ENCODE measurements around the gene MCF2L2. TPM values are rescaled to one million over a fixed set of nuclear protein-coding genes. Genes with fewer than 3 reads are reported as not detected.
A peak's percentile ranks its signal among the peaks of the same experiment; 100 is the strongest.

MCF2L2 gene
- total and polyA plus RNA-seq, 2 experiments from 2014 or later = 6.7 to 14.6 TPM

- TF ChIP-seq CTCF (conservative IDR thresholded peaks at IDR 0.05; ENCODE audit: low read depth in 2 of 2) = no peak
- TF ChIP-seq JUNB (IDR thresholded peaks at IDR 0.05; ENCODE audit: unreplicated experiment) = no peak
- TF ChIP-seq ETS1 (IDR thresholded peaks at IDR 0.05) = no peak
Measured at GRCh38 chr3:183434992-183435391, 6.6 kb upstream of the MCF2L2 start (continued).

GRCh38 chr3:183434503-183434902 is 6.1 kb upstream of the MCF2L2 start:
- peak overlapping the region; percentile 53; the same call in 2 of the 3 replicates for H3K4me3 Mint-ChIP-seq
- H3K79me2 ChIP-seq (replicated peaks; ENCODE audit: insufficient read depth) = no peaks in the 10 kb centered on the region
- no peaks in the 10 kb centered on the region for H3K9me3 Mint-ChIP-seq
- ATAC-seq (no peak), DNase-seq (ENCODE audit: low spot score) (no peak)
- H3F3A ChIP-seq (replicated peaks; ENCODE audit: low read depth) = peaks cover 8% of the 10 kb centered on the region
- H3K27ac ChIP-seq (ENCODE audit: low read depth) = peak overlapping the region; percentile 15; the same call in 1 of the 2 replicates
- H3K27me3 ChIP-seq (ENCODE audit: insufficient read depth) = no peaks in the 10 kb centered on the region
- peak overlapping the region; percentile 74; the same call in 1 of the 2 replicates for H3K27ac Mint-ChIP-seq
- H3K4me2 ChIP-seq = peak overlapping the region; percentile 58
- no peaks in the 10 kb centered on the region for H3K9me2 ChIP-seq (ENCODE audit: insufficient read depth)
- H3K27me3 Mint-ChIP-seq (ENCODE audit: insufficient read depth, low read depth, poor library complexity) = peaks cover 20% of the 10 kb centered on the region
- H4K20me1 ChIP-seq (replicated peaks; ENCODE audit: insufficient read depth) = no peaks in the 10 kb centered on the region
- H3K36me3 Mint-ChIP-seq (ENCODE audit: low read depth) = no peaks in the 10 kb centered on the region
- H3K4me1 Mint-ChIP-seq = peaks cover 33% of the 10 kb centered on the region
- no peak overlapping the region for H2AFZ ChIP-seq
- peaks cover 30% of the 10 kb centered on the region for H3K4me1 ChIP-seq (ENCODE audit: insufficient read depth)
- peak overlapping the region; percentile 17; the same call in 1 of the 2 replicates for H3K4me3 ChIP-seq
- no peaks in the 10 kb centered on the region for H3K36me3 ChIP-seq (ENCODE audit: insufficient read depth)
- TF ChIP-seq EZH2 (IDR thresholded peaks at IDR 0.05; ENCODE audit: low read depth, unreplicated experiment) (no peak), CREB1 (CRISPR knock-in tag; IDR thresholded peaks at IDR 0.05; ENCODE audit: low read depth) (no peak), ZNF462 (CRISPR knock-in tag; IDR thresholded peaks at IDR 0.05) (no peak), POLR2AphosphoS5 (IDR thresholded peaks at IDR 0.05; ENCODE audit: low read depth) (no peak), JUNB (IDR thresholded peaks at IDR 0.05; ENCODE audit: unreplicated experiment) (no peak), REST (IDR thresholded peaks at IDR 0.05; ENCODE audit: unreplicated experiment) (no peak), ETS1 (IDR thresholded peaks at IDR 0.05) (no peak), NANOG (IDR thresholded peaks at IDR 0.05; ENCODE audit: borderline replicate concordance) (no peak), ZNF331 (CRISPR knock-in tag; IDR thresholded peaks at IDR 0.05; ENCODE audit: low read depth) (no peak), STAT1 (IDR thresholded peaks at IDR 0.05; ENCODE audit: unreplicated experiment) (no peak)

Data from GM23338 (cell line).